Fibroblast of mammary gland (primary cell): ENCODE measurements around the gene LSS.

Experiments used
- DNase-seq: peaks from one replicate; pipeline ENCODE4 v3.0.0-alpha.2; 2010; ENCODE audit warnings: low read depth
- H3K4me3 ChIP-seq: 2 replicates; pipeline ENCODE4 v1.5.1; 2011; ENCODE audit warnings: low read depth, mild to moderate bottlenecking, low read length, moderate library complexity; ENCODE audit not compliant: control insufficient read depth
- TF ChIP-seq, protein P1 (sequence below): conservative IDR thresholded peaks from 2 replicates; pipeline ENCODE4 v1.5.1; 2011; ENCODE audit warnings: low read depth, low read length, inconsistent platforms; ENCODE audit not compliant: control insufficient read depth, insufficient read depth

Gene LSS

GRCh38 chr21:46220275-46220810 lies 8.2 kb downstream of the LSS start:
- TF ChIP-seq, protein P1, sequence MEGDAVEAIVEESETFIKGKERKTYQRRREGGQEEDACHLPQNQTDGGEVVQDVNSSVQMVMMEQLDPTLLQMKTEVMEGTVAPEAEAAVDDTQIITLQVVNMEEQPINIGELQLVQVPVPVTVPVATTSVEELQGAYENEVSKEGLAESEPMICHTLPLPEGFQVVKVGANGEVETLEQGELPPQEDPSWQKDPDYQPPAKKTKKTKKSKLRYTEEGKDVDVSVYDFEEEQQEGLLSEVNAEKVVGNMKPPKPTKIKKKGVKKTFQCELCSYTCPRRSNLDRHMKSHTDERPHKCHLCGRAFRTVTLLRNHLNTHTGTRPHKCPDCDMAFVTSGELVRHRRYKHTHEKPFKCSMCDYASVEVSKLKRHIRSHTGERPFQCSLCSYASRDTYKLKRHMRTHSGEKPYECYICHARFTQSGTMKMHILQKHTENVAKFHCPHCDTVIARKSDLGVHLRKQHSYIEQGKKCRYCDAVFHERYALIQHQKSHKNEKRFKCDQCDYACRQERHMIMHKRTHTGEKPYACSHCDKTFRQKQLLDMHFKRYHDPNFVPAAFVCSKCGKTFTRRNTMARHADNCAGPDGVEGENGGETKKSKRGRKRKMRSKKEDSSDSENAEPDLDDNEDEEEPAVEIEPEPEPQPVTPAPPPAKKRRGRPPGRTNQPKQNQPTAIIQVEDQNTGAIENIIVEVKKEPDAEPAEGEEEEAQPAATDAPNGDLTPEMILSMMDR = no peak
- no peak overlapping the region for H3K4me3 ChIP-seq
- no peak for DNase-seq

DNA sequence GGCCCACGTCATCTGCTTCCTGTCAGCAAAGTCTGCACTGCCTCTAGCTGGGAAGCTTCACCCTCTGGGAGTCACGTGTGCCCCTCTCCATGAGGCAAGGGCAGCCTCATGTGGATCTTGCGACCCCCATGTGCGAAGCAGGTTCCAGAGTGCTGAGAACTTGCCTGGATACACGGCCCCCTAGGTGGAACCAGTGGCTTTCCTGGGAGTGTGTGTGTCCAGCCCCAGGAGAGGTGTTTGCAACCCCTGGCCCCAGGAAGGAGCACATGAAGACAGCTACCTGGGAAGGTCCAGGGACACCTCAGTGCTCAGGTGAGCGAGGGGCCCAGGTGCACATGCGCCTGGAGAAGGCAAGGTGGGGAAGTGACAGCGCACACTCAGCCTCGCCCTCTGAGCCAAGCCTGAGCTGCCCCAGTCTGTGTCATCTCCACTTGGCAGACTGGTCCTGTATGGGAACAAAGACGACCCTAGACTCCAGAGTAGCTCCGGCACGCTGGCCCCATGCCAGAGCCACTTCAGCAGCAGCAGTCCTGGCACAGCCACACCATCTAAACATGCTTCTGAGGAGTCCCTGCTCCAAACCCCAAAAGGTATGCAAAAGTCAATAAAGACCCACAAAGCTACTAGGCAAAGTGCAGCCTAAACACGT lies 8.9 kb downstream of the LSS start:
- TF ChIP-seq, protein P1 = no peak
- no peak for DNase-seq
- H3K4me3 ChIP-seq = no peak overlapping the region

GRCh38 chr21:46218906-46219590 lies 9.5 kb downstream of the LSS start:
- no peak for DNase-seq
- H3K4me3 ChIP-seq = no peak overlapping the region
- TF ChIP-seq, protein P1 = no peak

DNA sequence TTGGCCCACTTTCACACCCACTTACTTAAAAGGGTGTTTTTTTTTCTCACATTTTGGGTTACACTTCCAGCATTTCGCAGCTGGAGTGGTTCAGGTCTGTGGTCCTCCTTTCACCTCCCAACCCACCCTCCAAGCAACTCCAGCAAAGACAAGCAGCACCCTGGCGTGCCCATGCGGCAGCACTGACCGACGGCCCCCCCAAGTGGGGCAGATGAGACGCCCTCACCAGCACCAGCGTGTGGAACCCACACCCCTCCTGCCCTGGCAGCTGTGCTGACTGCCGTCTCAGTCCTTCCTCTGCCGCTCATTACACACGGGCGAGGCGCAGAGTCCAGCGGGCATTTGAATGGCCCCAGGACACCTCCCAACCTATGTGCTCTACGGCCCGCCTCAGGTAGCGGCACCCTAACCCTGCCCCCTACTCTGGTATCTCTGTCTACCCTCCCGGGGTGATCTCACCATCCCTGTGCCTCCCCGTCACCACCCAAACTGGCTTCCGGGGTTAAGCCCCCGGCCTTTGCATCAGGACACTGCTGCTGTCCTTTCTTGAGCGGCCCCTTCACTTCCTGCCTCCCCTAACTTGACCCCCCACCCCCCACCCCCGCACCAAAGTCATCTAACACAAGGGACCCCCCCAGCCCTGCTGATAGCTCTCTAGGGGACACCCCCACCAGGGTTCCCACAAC lies 10.9 kb downstream of the LSS start:
- TF ChIP-seq, protein P1 = no peak
- H3K4me3 ChIP-seq = no peak overlapping the region
- no peak for DNase-seq

GRCh38 chr21:46216132-46216747 lies 12.3 kb downstream of the LSS start:
- TF ChIP-seq, protein P1 = no peak
- no peak for DNase-seq
- no peak overlapping the region for H3K4me3 ChIP-seq

GRCh38 chr21:46215436-46216131 lies 13.0 kb downstream of the LSS start:
- H3K4me3 ChIP-seq = no peak overlapping the region
- TF ChIP-seq, protein P1 = no peak
- no peak for DNase-seq
